IMR-90 (cell line): ENCODE results near the gene ACOT9. TPM values are rescaled to one million over a fixed set of nuclear protein-coding genes. Genes with fewer than 3 reads are reported as not detected.

Source experiments
- ATAC-seq: fragments of 200-7000 bp; cut with Tn5 transposase; 2 replicates; pipeline ENCODE4 v1.9.1; 2020; ENCODE audit warnings: low read depth, mild to moderate bottlenecking, moderate library complexity
- BruUV-seq: library from RNA; stranded (reverse); fragments of 400-500 nt; replicated peaks from 2 replicates; lab custom pipeline; 2021; lab: Mats Ljungman, UMichigan
- CTCF ChIA-PET: fragments of 300-600 bp; formaldehyde crosslinking; extraction: SDS; loops from one replicate; lab custom pipeline; 2021; ENCODE audit warnings: antibody characterized with exemption; lab: Yijun Ruan, JAX
- POLR2A ChIA-PET: fragments of 300-600 bp; sonication (Branson Sonifier 250); formaldehyde crosslinking; loops from one replicate; lab custom pipeline; 2022; ENCODE audit warnings: antibody characterized with exemption; ENCODE audit not compliant: unreplicated experiment; lab: Charles Lee
- DNase-seq: peaks from one replicate; pipeline ENCODE4 v3.0.0; 2013
- H2AFZ ChIP-seq: replicated peaks from 2 replicates; pipeline ENCODE3; 2013; ENCODE audit warnings: low read length, mild to moderate bottlenecking; ENCODE audit not compliant: poor library complexity
- H2AK5ac ChIP-seq: 2 replicates; pipeline ENCODE4 v1.6.1; 2013; ENCODE audit warnings: low read depth, low read length, inconsistent platforms
- H2AK9ac ChIP-seq: replicated peaks from 2 replicates; pipeline ENCODE3; 2013; ENCODE audit warnings: mild to moderate bottlenecking, low read depth, low read length, moderate library complexity; ENCODE audit not compliant: poor library complexity
- H2BK120ac ChIP-seq: 2 replicates; pipeline ENCODE4 v1.6.1; 2013; ENCODE audit warnings: low read depth, low read length, inconsistent platforms
- H2BK15ac ChIP-seq: 3 replicates; pipeline ENCODE4 v1.6.1; 2013; ENCODE audit warnings: low read depth, low read length, inconsistent platforms
- H2BK20ac ChIP-seq: 2 replicates; pipeline ENCODE4 v1.6.1; 2013; ENCODE audit warnings: low read depth, mild to moderate bottlenecking, inconsistent platforms, low read length, moderate library complexity
- H2BK5ac ChIP-seq: 2 replicates; pipeline ENCODE4 v1.6.1; 2013; ENCODE audit warnings: mild to moderate bottlenecking, low read depth, low read length, inconsistent platforms; ENCODE audit not compliant: poor library complexity, severe bottlenecking
- H3K14ac ChIP-seq: replicated peaks from 2 replicates; pipeline ENCODE4 v1.6.1; 2013; ENCODE audit warnings: low read depth, low read length, inconsistent platforms
- H3K18ac ChIP-seq: 2 replicates; pipeline ENCODE4 v1.6.1; 2013; ENCODE audit warnings: low read depth, low read length, control low read depth
- H3K23ac ChIP-seq: 2 replicates; pipeline ENCODE4 v1.6.1; 2013; ENCODE audit warnings: low read depth, low read length, inconsistent platforms
- H3K27ac ChIP-seq: 2 replicates; pipeline ENCODE4 v1.5.1; 2013; ENCODE audit warnings: mild to moderate bottlenecking, control low read depth, low read length; ENCODE audit not compliant: insufficient read depth
- H3K27me3 ChIP-seq: 2 replicates; pipeline ENCODE4 v1.6.1; 2013; ENCODE audit warnings: low read length; ENCODE audit not compliant: control insufficient read depth, insufficient read depth
- H3K36me3 ChIP-seq: 2 replicates; pipeline ENCODE4 v1.6.1; 2013; ENCODE audit warnings: low read length, mixed read lengths; ENCODE audit not compliant: control insufficient read depth, insufficient read depth
- H3K4ac ChIP-seq: 2 replicates; pipeline ENCODE4 v1.6.1; 2013; ENCODE audit warnings: low read depth, low read length, inconsistent platforms
- H3K4me1 ChIP-seq: 2 replicates; pipeline ENCODE4 v1.6.1; 2013; ENCODE audit warnings: low read length, mixed read lengths; ENCODE audit not compliant: control insufficient read depth, insufficient read depth
- H3K4me2 ChIP-seq: 2 replicates; pipeline ENCODE4 v1.6.1; 2013; ENCODE audit warnings: low read depth, mild to moderate bottlenecking, control low read depth, low read length, moderate library complexity
- H3K4me3 ChIP-seq: 2 replicates; pipeline ENCODE4 v1.5.1; 2013; ENCODE audit warnings: low read depth, mild to moderate bottlenecking, control low read depth, low read length, moderate library complexity; ENCODE audit not compliant: insufficient read depth
- H3K56ac ChIP-seq: 2 replicates; pipeline ENCODE4 v1.6.1; 2013; ENCODE audit warnings: low read length, inconsistent platforms; ENCODE audit not compliant: insufficient read depth; ENCODE audit errors: extremely low read depth
- H3K79me1 ChIP-seq, 2 experiments: 2 replicates each; pipeline ENCODE4 v1.6.1; 2013; ENCODE audit warnings: low read length in 2 of 2, inconsistent platforms in 1 of 2, low read depth in 1 of 2
- H3K9ac ChIP-seq: 2 replicates; pipeline ENCODE4 v1.6.1; 2013; ENCODE audit warnings: low read depth, low read length, control low read depth
- H3K9me1 ChIP-seq: 2 replicates; pipeline ENCODE4 v1.6.1; 2013; ENCODE audit warnings: low read length, inconsistent platforms; ENCODE audit not compliant: insufficient read depth
- H3K9me3 ChIP-seq: 2 replicates; pipeline ENCODE4 v1.6.1; 2013; ENCODE audit warnings: low read length; ENCODE audit not compliant: control insufficient read depth, insufficient read depth
- H4K20me1 ChIP-seq: 2 replicates; pipeline ENCODE4 v1.6.1; 2013; ENCODE audit warnings: low read length, inconsistent platforms; ENCODE audit not compliant: insufficient read depth
- H4K5ac ChIP-seq: 2 replicates; pipeline ENCODE4 v1.6.1; 2013; ENCODE audit warnings: mild to moderate bottlenecking, low read depth, low read length, control low read depth
- H4K8ac ChIP-seq, 2 experiments: 2 replicates each; pipeline ENCODE4 v1.6.1; 2013; ENCODE audit warnings: low read depth in 2 of 2, low read length in 2 of 2, control low read depth in 1 of 2, inconsistent platforms in 1 of 2
- H4K91ac ChIP-seq: 2 replicates; pipeline ENCODE4 v1.6.1; 2013; ENCODE audit warnings: low read depth, low read length, inconsistent platforms; ENCODE audit not compliant: insufficient read depth
- NFE2L2 ChIP-seq: fragments of 150-350 bp; IDR thresholded peaks from 2 replicates; pipeline ENCODE4 v1.6.1; 2016; ENCODE audit warnings: low read depth, mild to moderate bottlenecking, low read length
- WGBS, 2 experiments: methylation state at CpG; one replicate each; pipeline versions ENCODE4 v1.1.5 to v1.1.7; 2013; ENCODE audit warnings: missing lambda C conversion rate in 2 of 2; ENCODE audit not compliant: insufficient read length in 1 of 2; ENCODE audit errors: extremely low coverage in 2 of 2; 5-methylcytosine and 5-hydroxymethylcytosine counted together
- dilution Hi-C: fragments of 300-500 bp; cut with HindIII; formaldehyde crosslinking; loops from one replicate; pipeline ENCODE4 v1.14.3; 2018; ENCODE audit warnings: low sequenced_read_pairs; ENCODE audit not compliant: unreplicated experiment
- in situ Hi-C: fragments of 300-500 bp; cut with MboI; formaldehyde crosslinking; loops from 3 replicates; pipeline ENCODE4 v1.14.3; 2019; ENCODE audit warnings: low sequenced_read_pairs, inconsistent platforms, mixed read lengths
- intact Hi-C: fragments of 100-400 bp; cut with micrococcal nuclease; formaldehyde crosslinking; loops from 2 replicates; pipeline ENCODE4 v1.10.0; 2022
- polyA plus RNA-seq, 3 experiments: library from polyadenylated mRNA; depleted of rRNA; stranded (reverse); fragments of >200 nt; gene quantifications; 2 replicates each; pipeline ENCODE4 v1.2.3, GENCODE V29; 2012; ENCODE audit warnings: low replicate concordance in 1 of 3
- total RNA-seq: library from RNA; depleted of rRNA; stranded (reverse); fragments of >200 nt; gene quantifications from 2 replicates; pipeline ENCODE4 v1.2.3, GENCODE V29; 2012

Gene ACOT9
- total and polyA plus RNA-seq, 2 of the 4 experiments (the other 2 are of a cell fraction): 43.5 to 47.3 TPM

DNA sequence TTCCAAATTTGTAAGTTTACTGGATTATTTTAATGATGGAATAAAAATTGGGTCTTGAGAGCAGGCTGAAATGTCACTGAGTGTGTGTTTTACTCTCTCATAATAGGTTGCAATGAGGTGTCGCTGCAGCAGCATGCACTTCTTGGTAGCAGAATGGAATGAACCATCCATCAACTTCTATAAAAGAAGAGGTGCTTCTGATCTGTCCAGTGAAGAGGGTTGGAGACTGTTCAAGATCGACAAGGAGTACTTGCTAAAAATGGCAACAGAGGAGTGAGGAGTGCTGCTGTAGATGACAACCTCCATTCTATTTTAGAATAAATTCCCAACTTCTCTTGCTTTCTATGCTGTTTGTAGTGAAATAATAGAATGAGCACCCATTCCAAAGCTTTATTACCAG is 42.5 kb upstream of the ACOT9 start:
- Histone ChIP-seq H3K4me3 (no peak overlapping the region), H2AK5ac (no peak overlapping the region), H2BK120ac (no peak overlapping the region), H3K14ac (no peak overlapping the region), H3K36me3 (peaks cover 2% of the 10 kb centered on the region; the same call in 1 of the 2 replicates), H3K79me1 (peaks cover 0 to 5% of the 10 kb centered on the region in 2 experiments; a peak in 2 of 4 replicates), H3K9me3 (no peaks in the 10 kb centered on the region), H3K9ac (no peak overlapping the region), H3K18ac (no peak overlapping the region), H2BK5ac (no peak overlapping the region), H4K8ac (no peak overlapping the region), H3K56ac (no peak overlapping the region), H2AFZ (no peak overlapping the region), H2BK20ac (no peak overlapping the region), H3K4ac (no peak overlapping the region), H2BK15ac (no peak overlapping the region), H3K27me3 (no peaks in the 10 kb centered on the region), H4K5ac (no peak overlapping the region), H3K27ac (no peak overlapping the region), H3K23ac (no peak overlapping the region), H4K20me1 (peaks cover 3% of the 10 kb centered on the region; the same call in 1 of the 2 replicates), H3K4me1 (no peaks in the 10 kb centered on the region; the same call in 1 of the 2 replicates), H4K91ac (no peak overlapping the region), H3K9me1 (no peaks in the 10 kb centered on the region), H2AK9ac (no peak overlapping the region), H3K4me2 (no peak overlapping the region)
- WGBS, 2 experiments: no CpG with 5 or more reads among the region's 2 CpGs
- ChIA-PET CTCF (no interaction called here), POLR2A (no interaction called here)
- no peak for TF ChIP-seq NFE2L2
- intact Hi-C loops (no loop called here), in situ Hi-C loops (loop anchor here (10.0 kb wide), 1 partner anchor 119 kb away; the partner anchor contains the start of genes APOO and CXorf58), dilution Hi-C loops (no loop called here)
- no TSS peak for BruUV-seq
- ATAC-seq: no peak
- DNase-seq: no peak
